Activated CD8-positive, alpha-beta memory T cell treated with anti-CD3 and anti-CD28 coated beads, Interleukin-2, amount 50 U/mL, for 24 hours (primary cell): ENCODE results near the gene SAMSN1.
"Not testable (repeated sequence)": the region's sequence is repeated elsewhere in the genome, so short reads cannot be mapped to it uniquely, and the experiment has no call there.

Experiments
- DNase-seq: peaks from one replicate; pipeline ENCODE4 v3.0.0-alpha.2; 2020; ENCODE audit errors: extremely low read depth

Gene SAMSN1

DNA sequence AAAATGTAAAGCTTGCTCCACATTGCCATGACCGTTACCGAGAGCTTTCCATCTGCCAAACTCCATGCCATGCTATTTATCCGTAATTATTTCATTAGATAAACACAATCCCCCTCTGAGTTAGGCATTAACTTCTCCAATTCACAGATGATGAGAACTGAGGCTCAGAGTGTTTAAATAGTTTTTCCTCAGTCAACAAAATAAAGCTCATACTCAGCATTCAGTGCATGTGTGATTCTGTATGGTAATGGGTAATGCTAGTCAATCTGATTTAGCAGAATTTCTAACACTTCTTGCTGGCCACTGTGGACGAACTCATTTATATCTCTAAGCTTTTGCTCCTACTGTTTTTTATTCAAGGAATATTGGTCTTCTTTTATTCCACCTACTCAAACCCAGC lies 17.3 kb downstream of the SAMSN1 start:
- DNase-seq = no peak

DNA sequence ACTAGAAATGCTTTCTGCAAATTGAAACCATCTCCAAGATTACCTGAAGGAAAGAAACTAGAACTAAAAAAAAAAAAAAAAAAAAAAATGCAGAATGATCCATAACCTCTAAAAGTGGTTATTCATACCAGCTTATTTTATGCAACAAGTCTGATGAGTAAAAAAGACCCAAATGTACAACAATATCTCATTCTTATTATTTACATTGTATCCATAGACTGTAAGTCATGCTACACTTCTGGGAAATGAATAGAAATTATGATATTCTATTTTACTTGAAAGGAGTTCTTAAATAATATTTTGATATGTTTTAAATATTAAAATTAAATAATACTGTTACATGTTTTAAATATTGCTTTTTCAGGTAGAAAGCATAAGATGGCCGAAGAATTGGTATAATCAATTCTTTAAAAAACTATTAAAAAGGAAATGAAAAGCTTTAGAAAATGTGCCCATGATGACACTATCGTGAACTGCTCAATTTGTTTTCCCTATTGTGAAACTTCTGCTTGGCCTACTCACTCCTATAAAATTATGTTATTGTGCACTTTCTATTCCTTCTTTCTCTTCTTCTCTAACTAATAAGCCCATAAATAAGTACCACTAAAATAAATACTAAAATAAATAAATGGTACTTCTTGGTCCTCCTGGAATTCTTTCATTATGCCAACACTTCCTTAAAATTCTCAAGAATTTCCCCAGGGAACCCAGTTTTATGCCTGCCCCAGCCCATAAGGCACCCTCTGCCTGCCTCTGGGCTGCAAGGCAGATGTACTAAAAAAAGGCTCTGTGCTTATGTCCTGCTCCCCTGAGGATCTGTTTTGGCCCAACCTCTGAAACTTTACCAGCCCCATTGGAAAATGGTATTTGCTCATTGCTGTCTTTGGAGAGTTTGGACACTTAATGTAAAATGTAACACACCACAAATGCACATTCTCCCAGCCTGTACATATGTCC lies 18.1 kb downstream of the SAMSN1 start:
- DNase-seq = no peak

DNA sequence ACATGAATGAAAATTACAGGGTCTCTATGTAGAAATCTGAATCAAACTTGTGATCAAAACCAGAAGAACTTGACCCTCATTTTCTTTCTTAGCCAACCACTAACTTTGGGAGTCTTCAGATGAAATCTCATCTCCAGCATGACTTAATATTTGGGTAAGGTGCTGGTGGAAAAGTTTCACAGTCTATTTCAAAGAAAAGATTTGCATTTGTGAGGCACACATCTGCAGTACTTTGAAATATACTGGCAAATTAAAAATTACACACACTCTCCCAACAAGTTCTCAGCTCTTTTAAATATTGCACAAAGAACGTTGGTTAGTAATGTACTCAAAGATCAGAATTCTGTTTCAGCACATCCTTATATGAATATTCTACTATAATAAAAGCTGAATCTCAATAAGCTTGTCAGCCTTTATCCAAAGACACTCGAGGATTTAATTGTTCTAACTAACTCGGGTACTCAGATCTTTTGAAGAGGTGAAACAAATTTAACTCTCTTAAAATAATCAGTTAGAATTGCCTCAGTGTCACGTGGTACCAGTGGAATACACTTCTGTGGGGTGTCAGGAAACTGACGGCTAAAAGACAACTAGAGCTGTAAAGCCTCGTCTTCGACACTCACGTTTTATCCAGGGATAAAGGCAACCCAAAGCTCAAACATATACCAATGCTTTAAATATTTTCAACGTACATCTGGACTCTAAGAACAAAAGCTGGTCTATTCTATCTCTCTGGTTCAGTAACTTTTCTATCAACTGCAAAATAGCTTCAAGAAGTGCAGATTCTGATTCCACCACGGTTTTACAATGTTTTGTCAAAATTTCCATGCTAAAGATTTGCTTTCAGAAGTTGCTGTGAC lies 19.0 kb downstream of the SAMSN1 start:
- DNase-seq = no peak

DNA sequence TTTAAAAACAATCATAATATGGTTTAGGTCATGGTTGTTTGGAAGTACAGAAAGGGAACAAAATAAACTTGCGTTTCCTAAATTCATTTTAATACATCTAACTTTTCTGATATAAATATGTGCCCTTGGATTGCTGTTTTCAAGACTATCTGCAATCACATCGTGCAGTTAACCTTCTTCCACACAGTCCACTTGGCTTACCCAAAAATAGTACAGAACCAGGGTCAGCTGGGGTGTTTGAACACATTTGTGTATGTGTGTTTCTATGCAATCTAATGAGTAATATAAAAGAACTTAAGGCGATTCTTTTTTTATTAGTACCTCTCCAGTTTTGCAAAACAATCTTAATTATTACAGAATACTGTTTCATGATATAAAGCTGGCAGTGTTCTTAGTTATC lies 19.9 kb downstream of the SAMSN1 start:
- DNase-seq = no peak

DNA sequence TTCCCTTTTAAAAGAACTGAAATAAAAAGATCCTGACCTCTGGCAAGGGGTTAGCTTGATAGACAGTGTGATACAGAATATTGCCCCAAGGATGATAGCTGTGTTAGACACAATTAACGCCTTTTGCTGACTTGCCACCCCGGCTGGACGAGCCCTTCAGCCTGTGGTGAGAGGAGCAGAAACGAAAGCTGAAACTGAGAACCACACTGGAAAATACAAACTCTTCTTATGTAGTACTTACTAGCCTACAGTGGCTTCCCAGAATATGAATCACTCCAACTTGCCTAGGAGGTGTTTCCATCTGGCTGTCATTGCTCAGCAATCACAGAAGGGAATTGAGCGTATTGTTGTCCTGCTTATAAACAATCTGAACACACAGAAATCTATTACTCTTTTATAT lies 22.9 kb downstream of the SAMSN1 start:
- DNase-seq = no peak

DNA sequence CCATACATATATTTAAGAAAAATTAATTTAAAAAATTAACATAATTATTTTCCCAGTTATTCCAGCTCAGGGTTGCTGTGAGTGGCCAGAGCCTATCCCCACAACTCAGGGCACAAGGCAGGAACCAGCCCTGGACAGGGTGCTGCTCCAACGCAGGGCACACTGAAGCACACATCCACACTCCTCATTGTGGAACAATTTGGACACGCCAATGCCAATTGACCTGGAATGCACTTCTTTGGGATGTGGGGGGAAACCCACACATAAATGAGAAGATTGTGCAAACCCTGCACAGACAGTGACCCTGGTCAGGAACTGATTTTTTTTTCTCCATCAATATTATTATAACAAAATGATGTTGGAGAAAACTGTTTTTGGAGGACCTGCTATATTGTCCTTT lies 23.4 kb downstream of the SAMSN1 start:
- DNase-seq = no peak

DNA sequence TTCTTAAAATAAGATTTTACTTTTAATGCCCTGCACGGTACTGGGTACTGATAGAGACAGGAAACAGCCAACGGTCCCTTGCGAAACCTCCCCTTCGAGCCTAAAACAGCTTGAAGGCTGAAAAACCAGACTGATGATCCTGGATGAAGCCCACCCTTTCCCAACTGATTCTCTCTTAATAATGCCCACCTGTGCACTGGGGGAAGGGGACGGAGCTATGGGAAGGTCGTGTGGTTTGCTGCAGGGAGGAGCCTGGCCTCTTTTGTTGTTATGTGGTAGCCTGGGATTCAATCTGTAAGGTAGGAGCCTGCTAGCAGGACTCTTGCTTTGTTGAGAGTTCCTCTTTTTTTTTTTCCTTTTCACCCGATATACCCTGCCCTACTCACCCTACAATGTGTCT lies 25.6 kb downstream of the SAMSN1 start:
- no peak for DNase-seq

DNA sequence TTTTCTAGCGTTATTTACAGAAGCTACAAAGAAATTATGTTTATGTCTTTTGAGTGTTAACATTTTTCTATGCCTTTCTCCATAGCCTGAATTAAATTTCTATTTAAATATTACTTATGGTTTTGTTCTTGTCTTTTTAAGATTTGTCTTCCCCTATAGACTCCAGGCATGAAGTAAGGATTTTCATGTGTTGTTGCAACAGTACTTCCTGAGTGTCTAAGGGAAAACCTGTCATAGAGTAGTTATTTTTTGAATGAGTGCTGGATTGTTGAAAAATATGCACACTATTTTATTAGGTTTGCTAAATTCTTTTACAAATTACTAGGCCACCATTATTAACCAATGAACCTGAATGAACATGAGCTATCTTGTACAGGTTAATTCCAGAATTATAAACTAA lies 27.1 kb downstream of the SAMSN1 start:
- DNase-seq = no peak

DNA sequence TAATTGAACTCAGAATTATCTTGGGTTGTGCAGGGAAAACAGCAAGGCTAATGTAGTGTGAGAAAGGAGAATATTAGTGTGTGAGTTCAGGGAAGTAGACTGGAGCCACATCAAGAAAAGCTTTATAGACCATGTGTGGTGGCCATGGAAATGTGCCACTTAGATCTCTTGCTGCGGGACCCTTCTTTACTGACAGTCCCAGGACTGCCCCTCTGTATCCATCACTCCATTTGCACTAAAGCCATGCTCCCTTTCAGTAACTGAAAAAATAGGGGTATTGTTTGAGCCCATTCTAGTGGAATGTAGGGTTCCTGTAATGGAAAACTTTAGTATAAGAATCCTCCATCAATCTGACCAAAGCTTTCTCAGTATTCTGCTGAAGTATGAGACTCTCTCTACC lies 32.3 kb downstream of the SAMSN1 start:
- no peak for DNase-seq

DNA sequence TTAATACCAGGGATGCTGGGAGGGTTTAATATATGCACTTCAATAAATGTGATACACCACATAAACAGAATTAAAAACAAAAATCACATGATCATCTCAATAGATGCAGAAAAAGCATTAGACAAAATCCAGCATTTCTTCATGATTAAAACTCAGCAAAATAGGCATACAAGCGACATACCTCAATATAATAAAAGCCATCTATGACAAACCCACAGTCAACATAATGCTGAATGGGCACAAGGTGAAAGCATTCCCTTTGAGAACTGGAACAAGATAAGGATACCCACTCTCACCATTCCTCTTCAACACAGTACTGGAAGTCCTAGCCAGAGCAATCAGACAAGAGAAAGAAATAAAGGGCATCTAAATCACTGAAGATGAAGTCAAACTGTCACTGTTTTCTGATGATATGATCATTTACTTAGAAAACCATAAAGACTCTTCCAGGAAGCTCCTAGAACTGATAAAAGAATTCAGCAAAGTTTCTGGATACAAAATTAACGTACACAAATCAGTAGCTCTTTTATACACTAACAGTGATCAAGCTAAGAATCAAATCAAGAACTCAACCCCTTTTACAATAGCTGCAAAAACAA lies 39.2 kb downstream of the SAMSN1 start:
- not testable (repeated sequence) for DNase-seq

DNA sequence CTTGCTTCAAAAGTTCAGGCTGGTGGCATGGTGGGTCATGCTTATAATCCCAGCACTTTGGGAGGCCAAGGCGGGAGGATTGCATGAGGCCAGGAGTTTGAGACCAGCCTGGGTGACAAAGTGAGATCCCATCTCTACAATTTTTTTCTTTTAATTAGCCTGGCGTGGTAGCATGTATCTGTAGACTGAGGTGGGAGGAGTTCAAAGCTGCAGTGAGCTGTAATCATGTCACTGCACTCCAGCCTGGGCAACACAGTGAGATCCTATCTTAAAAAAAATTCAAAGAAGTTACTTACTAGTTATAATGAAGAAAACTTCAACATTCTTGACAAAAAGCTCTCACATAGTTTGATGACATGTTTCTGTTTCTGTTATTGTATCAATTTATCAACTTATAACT lies 45.2 kb downstream of the SAMSN1 start:
- no peak for DNase-seq

DNA sequence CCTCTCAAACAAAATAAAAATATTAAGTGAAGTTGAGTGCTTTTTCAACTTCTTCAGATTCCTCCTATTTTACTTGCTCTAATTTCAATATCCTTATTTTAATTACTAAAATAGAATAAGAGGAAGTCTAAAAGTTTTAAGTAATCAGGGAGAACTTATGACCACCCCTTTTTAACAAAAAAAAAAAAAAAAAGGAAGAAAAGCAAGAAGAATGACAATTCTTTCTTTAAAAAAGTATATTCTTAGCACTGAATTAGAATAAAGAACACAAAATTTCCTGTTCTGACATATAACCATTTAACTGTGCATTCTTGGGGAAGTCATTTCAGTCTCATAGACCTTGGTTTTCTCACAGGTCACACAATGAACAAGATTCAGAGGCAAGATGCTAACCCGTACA lies 46.8 kb downstream of the SAMSN1 start:
- DNase-seq = no peak

DNA sequence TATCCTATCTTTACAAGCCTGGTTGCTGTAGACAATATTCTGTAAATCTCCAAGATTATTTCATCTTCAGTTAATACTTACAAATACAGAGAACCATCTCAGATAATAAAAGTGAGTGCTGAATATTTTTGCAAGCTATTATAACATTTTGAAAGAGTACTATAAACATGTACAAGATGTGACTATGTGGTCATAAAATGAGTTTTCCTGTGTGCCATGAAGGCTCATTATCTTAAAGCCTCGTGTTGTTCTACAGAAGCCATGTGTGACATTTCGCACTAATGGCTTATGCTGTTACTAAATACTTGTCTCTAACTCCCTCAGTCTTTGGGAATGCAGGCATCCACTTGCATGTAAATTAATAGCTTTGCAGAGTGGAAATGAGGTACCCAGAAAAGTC lies 48.3 kb downstream of the SAMSN1 start:
- no peak for DNase-seq

DNA sequence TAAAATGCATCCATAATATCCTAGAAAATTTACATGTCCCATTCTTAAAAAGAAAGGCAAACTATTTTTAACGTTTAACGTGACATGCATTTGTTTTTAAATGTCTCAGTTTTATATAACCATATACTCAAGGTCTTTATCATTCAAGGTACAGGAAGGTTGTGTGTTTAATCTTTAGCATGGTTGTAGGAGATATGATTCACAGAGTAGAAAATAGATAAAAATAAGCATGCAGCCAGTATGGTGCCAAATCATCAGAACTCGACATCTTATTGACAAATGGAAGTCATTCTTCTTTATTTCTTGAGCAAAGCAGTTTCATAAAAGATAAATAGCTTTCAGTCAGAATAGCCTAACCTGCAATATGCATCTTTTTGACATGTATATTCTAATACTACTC lies 51.0 kb downstream of the SAMSN1 start:
- DNase-seq = no peak

DNA sequence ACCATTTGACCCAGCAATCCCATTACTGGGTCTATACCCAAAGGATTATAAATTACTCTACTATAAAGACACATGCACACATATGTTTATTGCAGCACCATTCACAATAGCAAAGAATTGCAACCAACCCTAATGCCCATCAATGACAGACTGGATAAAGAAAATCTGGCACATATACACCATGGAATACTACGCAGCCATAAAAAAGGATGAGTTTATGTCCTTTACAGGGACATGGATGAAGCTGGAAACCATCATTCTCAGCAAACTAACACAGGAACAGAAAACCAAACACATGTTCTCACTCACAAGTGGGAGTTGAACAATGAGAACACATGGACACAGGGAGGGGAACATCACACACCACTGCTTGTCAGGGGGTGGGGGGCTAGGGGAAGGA lies 51.9 kb downstream of the SAMSN1 start:
- DNase-seq = not testable (repeated sequence)

DNA sequence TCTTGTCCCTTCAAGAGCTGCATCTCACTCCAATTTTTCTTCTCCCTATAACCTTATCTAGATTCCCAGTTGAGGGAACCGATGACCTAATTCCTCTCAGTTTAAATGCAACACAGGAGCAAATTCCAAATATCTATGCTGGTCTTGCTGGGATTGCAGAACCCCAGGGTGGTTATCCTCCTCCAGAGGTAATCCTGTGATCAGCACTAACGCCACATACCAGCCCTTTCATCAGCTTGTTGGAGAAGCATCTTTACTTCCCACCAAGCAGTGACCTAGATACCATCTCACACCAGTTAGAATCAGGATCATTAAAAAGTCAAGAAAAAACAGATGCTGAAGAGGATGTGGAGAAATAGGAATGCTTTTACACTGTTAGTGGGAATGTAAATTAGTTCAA lies 52.4 kb downstream of the SAMSN1 start:
- no peak for DNase-seq

DNA sequence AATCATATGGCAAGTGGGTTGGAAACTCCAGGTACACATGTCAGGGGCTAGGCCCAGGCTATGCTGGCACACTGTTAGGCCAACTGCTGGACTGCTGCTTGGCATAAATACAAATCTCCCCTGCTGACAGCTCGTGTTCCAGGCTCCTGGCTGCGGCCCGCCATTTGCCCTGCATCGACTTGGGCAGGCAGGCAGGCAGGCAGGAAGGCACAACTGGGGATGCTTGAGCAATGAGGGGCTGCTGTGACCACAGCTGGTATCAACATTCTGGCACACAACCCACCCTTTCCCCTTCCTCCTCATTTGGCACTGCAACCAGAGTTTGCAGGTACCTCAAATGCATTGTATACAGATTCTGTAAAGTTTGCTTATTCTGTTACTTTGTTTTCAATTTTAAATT lies 53.2 kb downstream of the SAMSN1 start:
- DNase-seq = no peak

DNA sequence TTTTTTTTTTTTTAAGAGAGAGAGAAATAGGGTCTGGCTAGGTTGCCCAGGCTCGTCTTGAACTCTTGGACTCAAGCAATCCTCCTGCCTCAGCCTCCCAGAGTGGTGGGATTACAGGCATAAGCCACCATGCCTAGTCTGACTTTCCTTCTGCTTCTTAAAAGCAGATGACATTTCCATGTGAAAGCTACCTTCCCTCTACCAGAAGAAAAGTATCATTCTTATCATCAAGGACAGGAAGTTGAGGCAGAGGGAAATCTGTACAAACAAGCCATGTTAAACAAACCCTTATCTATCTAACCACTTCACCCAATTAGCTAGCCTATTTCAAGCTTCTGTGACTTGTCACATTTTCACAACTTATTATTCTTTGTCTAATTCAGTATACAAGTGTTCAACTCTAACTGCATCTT lies 54.8 kb downstream of the SAMSN1 start:
- no peak for DNase-seq

DNA sequence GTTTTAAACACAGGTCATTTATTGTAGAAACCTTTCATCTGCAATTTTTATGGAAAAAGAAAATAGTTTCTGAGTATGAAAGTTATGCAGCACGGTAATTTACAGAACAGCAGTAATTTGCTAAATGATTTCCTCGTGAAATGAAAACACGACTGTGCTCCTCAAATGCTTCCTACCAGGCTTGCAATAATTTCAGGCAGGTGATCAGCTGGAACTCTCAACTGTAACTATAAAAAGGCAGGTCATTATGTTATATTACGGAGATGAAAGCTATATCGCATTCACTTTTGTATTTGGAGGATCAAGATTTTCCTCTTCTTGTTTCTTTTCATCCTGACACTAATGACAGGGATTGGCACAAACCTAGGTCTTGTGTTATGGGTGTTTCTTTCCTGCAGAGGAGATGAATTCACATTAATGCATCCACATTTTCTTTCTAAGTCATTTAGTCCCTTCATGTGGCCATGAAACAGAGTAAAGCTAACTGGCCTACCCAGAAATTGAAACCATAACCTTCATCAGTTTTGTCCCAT lies 57.4 kb downstream of the SAMSN1 start:
- DNase-seq = no peak

DNA sequence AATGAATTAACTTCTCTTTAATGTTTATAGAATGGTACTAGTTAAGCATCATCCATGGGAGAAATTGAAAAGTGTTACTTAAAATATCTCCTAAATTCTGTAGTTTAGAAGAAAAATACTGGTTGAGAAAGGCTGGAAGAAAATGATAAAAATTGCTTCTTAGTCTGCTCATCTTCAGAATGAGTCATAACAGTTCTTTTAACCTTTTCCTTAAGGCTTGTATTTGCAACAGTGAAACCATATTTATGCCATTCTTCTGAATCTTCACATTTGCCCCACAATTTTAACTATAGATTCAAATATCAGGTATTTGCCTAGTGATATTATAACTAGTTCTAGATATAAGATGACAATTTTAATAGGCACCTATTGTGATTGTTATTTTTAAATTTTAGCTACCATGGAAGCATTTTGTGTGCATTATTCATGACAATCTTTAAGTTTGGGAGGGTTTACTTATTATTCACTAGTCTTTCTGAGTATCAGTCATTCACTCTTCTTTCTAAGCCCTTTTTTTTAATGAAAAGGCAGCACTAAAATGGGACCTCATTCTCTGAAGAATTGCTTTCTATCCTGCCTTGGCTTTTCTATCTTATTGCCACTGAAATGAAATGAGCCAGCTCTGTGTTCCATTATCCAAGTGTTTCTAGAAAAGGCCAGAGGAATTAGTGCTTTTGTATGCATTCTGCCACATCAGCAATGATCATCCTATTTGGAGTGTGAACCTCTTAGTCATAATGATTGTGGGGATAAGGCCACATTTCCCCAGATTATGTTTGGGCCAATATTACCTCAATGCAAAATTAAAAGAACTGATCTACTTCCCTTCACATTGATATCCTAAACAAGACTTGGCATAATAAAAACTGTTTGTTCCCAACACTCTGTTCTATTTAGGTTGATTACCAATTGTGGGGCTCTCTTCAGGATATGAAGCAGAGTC lies 58.4 kb downstream of the SAMSN1 start:
- no peak for DNase-seq

DNA sequence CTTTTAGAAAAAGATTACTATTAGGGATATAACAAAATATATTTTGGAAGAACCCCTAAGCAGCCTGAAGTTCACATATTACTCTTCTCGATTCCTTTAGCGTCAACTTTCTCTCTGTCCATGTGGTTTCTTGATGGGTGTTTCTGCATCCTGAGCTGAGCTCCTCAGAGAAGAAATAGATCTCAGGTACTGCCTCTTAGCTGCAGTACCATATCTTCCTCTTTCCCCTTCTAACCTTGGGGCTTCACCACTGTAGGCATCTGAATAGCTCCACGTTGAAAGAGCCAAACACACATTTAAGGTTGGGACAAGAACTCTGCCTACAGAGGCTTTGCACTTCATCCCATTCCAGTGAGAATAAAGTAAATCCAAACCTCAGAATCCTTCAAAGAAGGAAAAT lies 59.2 kb downstream of the SAMSN1 start:
- no peak for DNase-seq
